HG03108 (cell line): ENCODE data around the gene HAPSTR1.

Source experiments
- ATAC-seq: cut with Tn5 transposase; IDR thresholded peaks from one replicate; pipeline ENCODE4 v1.9.1; 2021; ENCODE audit warnings: moderate library complexity; ENCODE audit not compliant: unreplicated experiment

Gene HAPSTR1

GRCh38 chr16:9122342-9122741, 30.9 kb downstream of the HAPSTR1 start:
- ATAC-seq = no peak

- ATAC-seq = no peak
These were observed 31.5 kb downstream of the HAPSTR1 start for GRCh38 chr16:9122969-9123368.

GRCh38 chr16:9123401-9123800, 32.0 kb downstream of the HAPSTR1 start:
- ATAC-seq = no peak

- ATAC-seq = no peak
These were observed 32.4 kb downstream of the HAPSTR1 start for GRCh38 chr16:9123871-9124270.

GRCh38 chr16:9124444-9124843, 33.0 kb downstream of the HAPSTR1 start:
- no peak for ATAC-seq

- no peak for ATAC-seq
These were observed 33.6 kb downstream of the HAPSTR1 start for GRCh38 chr16:9124908-9125584.

GRCh38 chr16:9125658-9126505, 34.4 kb downstream of the HAPSTR1 start:
- no peak for ATAC-seq

GRCh38 chr16:9126609-9127008, 35.2 kb downstream of the HAPSTR1 start:
- no peak for ATAC-seq

GRCh38 chr16:9128346-9129342, 37.2 kb downstream of the HAPSTR1 start:
- no peak for ATAC-seq

GRCh38 chr16:9134306-9134705, 42.9 kb downstream of the HAPSTR1 start:
- ATAC-seq = no peak

GRCh38 chr16:9134739-9135138, 43.3 kb downstream of the HAPSTR1 start:
- ATAC-seq = peak; percentile 50

GRCh38 chr16:9135797-9136196, 44.4 kb downstream of the HAPSTR1 start:
- peak; percentile 87 for ATAC-seq

- no peak for ATAC-seq
These were observed 45.2 kb downstream of the HAPSTR1 start for GRCh38 chr16:9136596-9136995.

GRCh38 chr16:9138021-9138680, 46.7 kb downstream of the HAPSTR1 start:
- ATAC-seq = no peak

GRCh38 chr16:9138731-9139501, 47.5 kb downstream of the HAPSTR1 start:
- ATAC-seq = no peak

- no peak for ATAC-seq
These were observed 48.5 kb downstream of the HAPSTR1 start for GRCh38 chr16:9139965-9140364.
